HG03039 (cell line): Measurements from ENCODE around the gene DNAH8.

Experiments used
- ATAC-seq: cut with Tn5 transposase; IDR thresholded peaks from one replicate; pipeline ENCODE4 v1.9.1; 2021; ENCODE audit warnings: mild to moderate bottlenecking, moderate library complexity; ENCODE audit not compliant: unreplicated experiment

The DNAH8 gene

GRCh38 chr6:38738261-38738660 lies 23.1 kb downstream of the DNAH8 start:
- ATAC-seq = no peak

- no peak for ATAC-seq
Observed at GRCh38 chr6:38739532-38739931, 24.4 kb downstream of the DNAH8 start.

- ATAC-seq = no peak
Observed at GRCh38 chr6:38749473-38749872, 34.4 kb downstream of the DNAH8 start.

- no peak for ATAC-seq
Observed at GRCh38 chr6:38750968-38751615, 36.0 kb downstream of the DNAH8 start.

- no peak for ATAC-seq
Observed at GRCh38 chr6:38753707-38754106, 38.6 kb downstream of the DNAH8 start.

- ATAC-seq = no peak
Observed at GRCh38 chr6:38755207-38755606, 40.1 kb downstream of the DNAH8 start.

GRCh38 chr6:38755874-38756273 lies 40.8 kb downstream of the DNAH8 start:
- ATAC-seq = no peak

GRCh38 chr6:38760097-38760496 lies 45.0 kb downstream of the DNAH8 start:
- no peak for ATAC-seq

- no peak for ATAC-seq
Observed at GRCh38 chr6:38762848-38763247, 47.7 kb downstream of the DNAH8 start.

- ATAC-seq = no peak
Observed at GRCh38 chr6:38767560-38767959, 52.4 kb downstream of the DNAH8 start.

GRCh38 chr6:38773338-38773737 lies 58.2 kb downstream of the DNAH8 start:
- no peak for ATAC-seq

- ATAC-seq = no peak
Observed at GRCh38 chr6:38774929-38775707, 60.0 kb downstream of the DNAH8 start.

GRCh38 chr6:38775870-38776269 lies 60.8 kb downstream of the DNAH8 start:
- no peak for ATAC-seq

GRCh38 chr6:38776515-38776914 lies 61.4 kb downstream of the DNAH8 start:
- no peak for ATAC-seq

GRCh38 chr6:38779310-38780062 lies 64.4 kb downstream of the DNAH8 start:
- ATAC-seq = no peak

GRCh38 chr6:38782616-38783015 lies 67.5 kb downstream of the DNAH8 start:
- ATAC-seq = no peak

GRCh38 chr6:38783443-38784228 lies 68.5 kb downstream of the DNAH8 start:
- no peak for ATAC-seq

GRCh38 chr6:38784506-38785235 lies 69.6 kb downstream of the DNAH8 start:
- no peak for ATAC-seq

- no peak for ATAC-seq
Observed at GRCh38 chr6:38786486-38786885, 71.4 kb downstream of the DNAH8 start.

- no peak for ATAC-seq
Observed at GRCh38 chr6:38789256-38789655, 74.1 kb downstream of the DNAH8 start.
